Suprapubic skin (tissue), 4 donors: Measurements from ENCODE around the gene KCNJ6.

Experiments
- POLR2A ChIP-seq, 2 donors: fragments of 450-650 bp; IDR thresholded peaks; one replicate each; pipeline ENCODE4 v1.6.1; 2017; ENCODE audit warnings: antibody characterized with exemption in 2 of 2, mild to moderate bottlenecking in 2 of 2, moderate library complexity in 2 of 2
- POLR2AphosphoS5 ChIP-seq, 3 donors: sonication (generic); formaldehyde crosslinking; IDR thresholded peaks; one replicate each; pipeline ENCODE4 v1.6.1; 2017; ENCODE audit warnings: antibody characterized with exemption in 3 of 3
- TF ChIP-seq, protein P1 (sequence below), 2 donors: fragments of 200-600 bp in 1 of 2; fragments of 450-650 bp in 1 of 2; sonication (generic) in 1 of 2; IDR thresholded peaks; one replicate each; pipeline ENCODE4 v1.5.1; 2016 to 2019; ENCODE audit warnings: antibody characterized with exemption in 2 of 2, mild to moderate bottlenecking in 1 of 2, moderate library complexity in 1 of 2

GRCh38 chr21:37702241-37702640 is 214.0 kb downstream of the KCNJ6 start:
- TF ChIP-seq, protein P1, sequence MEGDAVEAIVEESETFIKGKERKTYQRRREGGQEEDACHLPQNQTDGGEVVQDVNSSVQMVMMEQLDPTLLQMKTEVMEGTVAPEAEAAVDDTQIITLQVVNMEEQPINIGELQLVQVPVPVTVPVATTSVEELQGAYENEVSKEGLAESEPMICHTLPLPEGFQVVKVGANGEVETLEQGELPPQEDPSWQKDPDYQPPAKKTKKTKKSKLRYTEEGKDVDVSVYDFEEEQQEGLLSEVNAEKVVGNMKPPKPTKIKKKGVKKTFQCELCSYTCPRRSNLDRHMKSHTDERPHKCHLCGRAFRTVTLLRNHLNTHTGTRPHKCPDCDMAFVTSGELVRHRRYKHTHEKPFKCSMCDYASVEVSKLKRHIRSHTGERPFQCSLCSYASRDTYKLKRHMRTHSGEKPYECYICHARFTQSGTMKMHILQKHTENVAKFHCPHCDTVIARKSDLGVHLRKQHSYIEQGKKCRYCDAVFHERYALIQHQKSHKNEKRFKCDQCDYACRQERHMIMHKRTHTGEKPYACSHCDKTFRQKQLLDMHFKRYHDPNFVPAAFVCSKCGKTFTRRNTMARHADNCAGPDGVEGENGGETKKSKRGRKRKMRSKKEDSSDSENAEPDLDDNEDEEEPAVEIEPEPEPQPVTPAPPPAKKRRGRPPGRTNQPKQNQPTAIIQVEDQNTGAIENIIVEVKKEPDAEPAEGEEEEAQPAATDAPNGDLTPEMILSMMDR (IDR thresholded peaks at IDR 0.05): no peak
- TF ChIP-seq POLR2A (IDR thresholded peaks at IDR 0.05) (no peak), POLR2AphosphoS5 (IDR thresholded peaks at IDR 0.05) (no peak)
